Left ventricle myocardium inferior (tissue), 1 donor: Measurements from ENCODE around the gene TEX19. TPM values are rescaled to one million over a fixed set of nuclear protein-coding genes. Genes with fewer than 3 reads are reported as not detected.

ENCODE experiments used
- DNase-seq: peaks from one replicate; pipeline ENCODE4 v3.0.0-alpha.2; 2020
- H3K27ac ChIP-seq: fragments of 200-600 bp; replicated peaks from 2 replicates; pipeline ENCODE4 v1.8.0; 2021
- H3K27me3 ChIP-seq: fragments of 200-600 bp; 2 replicates; pipeline ENCODE4 v1.8.0; 2021; ENCODE audit warnings: low read depth
- H3K36me3 ChIP-seq: fragments of 200-600 bp; 2 replicates; pipeline ENCODE4 v1.8.0; 2021
- H3K4me1 ChIP-seq: fragments of 200-600 bp; 2 replicates; pipeline ENCODE4 v1.8.0; 2021
- H3K4me3 ChIP-seq: fragments of 200-600 bp; 2 replicates; pipeline ENCODE4 v1.8.0; 2021; ENCODE audit warnings: mild to moderate bottlenecking, moderate library complexity
- H3K9me3 ChIP-seq: fragments of 200-600 bp; replicated peaks from 2 replicates; pipeline ENCODE4 v1.8.0; 2021
- CTCF ChIP-seq: fragments of 200-600 bp; IDR thresholded peaks from 2 replicates; pipeline ENCODE4 v1.8.0; 2021; ENCODE audit warnings: antibody characterized with exemption, mild to moderate bottlenecking, borderline replicate concordance
- intact Hi-C: fragments of 100-400 bp; cut with micrococcal nuclease; formaldehyde crosslinking; loops from one replicate; pipeline ENCODE4 v1.11.0; 2022
- total RNA-seq: library from RNA; stranded (reverse); fragmentation: NEBNext Ultra II Directional; extraction: Animal tissue kit (Norgen Biotek cat#: 25700); gene quantifications from one replicate; pipeline ENCODE4 v1.2.1, GENCODE V29; 2021
- donor health status: DM: no; HTN: yes; CAD: no; lungs with severe emphysema.

The TEX19 gene
- total RNA-seq, 1 donor from 2014 or later = not detected

GRCh38 chr17:82348866-82349265 lies 10.2 kb upstream of the TEX19 start:
- Histone ChIP-seq H3K4me3 (no peak overlapping the region), H3K4me1 (peaks cover 6% of the 10 kb centered on the region), H3K27ac (no peak overlapping the region), H3K9me3 (no peaks in the 10 kb centered on the region), H3K27me3 (peaks cover 14% of the 10 kb centered on the region), H3K36me3 (no peaks in the 10 kb centered on the region)
- no peak for TF ChIP-seq CTCF
- DNase-seq = no peak
- intact Hi-C loops = no loop called here

- Histone ChIP-seq H3K27me3 (peaks cover 12% of the 10 kb centered on the region), H3K9me3 (no peaks in the 10 kb centered on the region), H3K36me3 (no peaks in the 10 kb centered on the region), H3K4me3 (no peak overlapping the region), H3K27ac (no peak overlapping the region), H3K4me1 (peaks cover 6% of the 10 kb centered on the region)
- DNase-seq = no peak
- TF ChIP-seq CTCF = no peak
- intact Hi-C loops = no loop called here
Measured at GRCh38 chr17:82349287-82349701, 9.8 kb upstream of the TEX19 start.

- H3K4me1 ChIP-seq = peaks cover 6% of the 10 kb centered on the region
- DNase-seq = no peak
- no peaks in the 10 kb centered on the region for H3K9me3 ChIP-seq
- peaks cover 13% of the 10 kb centered on the region for H3K27me3 ChIP-seq
- intact Hi-C loops = loop anchor here (5.0 kb wide), 1 partner anchor 62 kb away; no protein-coding TSS in a partner anchor
- H3K36me3 ChIP-seq = no peaks in the 10 kb centered on the region
- H3K27ac ChIP-seq = no peak overlapping the region
- no peak overlapping the region for H3K4me3 ChIP-seq
- no peak for TF ChIP-seq CTCF
Measured at GRCh38 chr17:82350182-82351030, 8.6 kb upstream of the TEX19 start.

GRCh38 chr17:82351254-82351712 lies 7.8 kb upstream of the TEX19 start:
- intact Hi-C loops = loop anchor here (5.0 kb wide), 1 partner anchor 61 kb away; no protein-coding TSS in a partner anchor
- no peak for TF ChIP-seq CTCF
- Histone ChIP-seq H3K27me3 (peaks cover 22% of the 10 kb centered on the region), H3K9me3 (no peaks in the 10 kb centered on the region), H3K27ac (no peak overlapping the region), H3K36me3 (no peaks in the 10 kb centered on the region), H3K4me3 (no peak overlapping the region), H3K4me1 (peaks cover 6% of the 10 kb centered on the region)
- no peak for DNase-seq

- Histone ChIP-seq H3K36me3 (no peaks in the 10 kb centered on the region), H3K4me3 (no peak overlapping the region), H3K27ac (no peak overlapping the region), H3K9me3 (no peaks in the 10 kb centered on the region), H3K4me1 (peaks cover 6% of the 10 kb centered on the region), H3K27me3 (peaks cover 28% of the 10 kb centered on the region)
- peak; percentile 79 for DNase-seq
- peak; percentile 97 for TF ChIP-seq CTCF
- intact Hi-C loops = loop anchor here (5.0 kb wide), 1 partner anchor 60 kb away; no protein-coding TSS in a partner anchor
Measured at GRCh38 chr17:82351713-82352488, 7.1 kb upstream of the TEX19 start.
